Measurements from ENCODE around the gene GIPC3.

DNA sequence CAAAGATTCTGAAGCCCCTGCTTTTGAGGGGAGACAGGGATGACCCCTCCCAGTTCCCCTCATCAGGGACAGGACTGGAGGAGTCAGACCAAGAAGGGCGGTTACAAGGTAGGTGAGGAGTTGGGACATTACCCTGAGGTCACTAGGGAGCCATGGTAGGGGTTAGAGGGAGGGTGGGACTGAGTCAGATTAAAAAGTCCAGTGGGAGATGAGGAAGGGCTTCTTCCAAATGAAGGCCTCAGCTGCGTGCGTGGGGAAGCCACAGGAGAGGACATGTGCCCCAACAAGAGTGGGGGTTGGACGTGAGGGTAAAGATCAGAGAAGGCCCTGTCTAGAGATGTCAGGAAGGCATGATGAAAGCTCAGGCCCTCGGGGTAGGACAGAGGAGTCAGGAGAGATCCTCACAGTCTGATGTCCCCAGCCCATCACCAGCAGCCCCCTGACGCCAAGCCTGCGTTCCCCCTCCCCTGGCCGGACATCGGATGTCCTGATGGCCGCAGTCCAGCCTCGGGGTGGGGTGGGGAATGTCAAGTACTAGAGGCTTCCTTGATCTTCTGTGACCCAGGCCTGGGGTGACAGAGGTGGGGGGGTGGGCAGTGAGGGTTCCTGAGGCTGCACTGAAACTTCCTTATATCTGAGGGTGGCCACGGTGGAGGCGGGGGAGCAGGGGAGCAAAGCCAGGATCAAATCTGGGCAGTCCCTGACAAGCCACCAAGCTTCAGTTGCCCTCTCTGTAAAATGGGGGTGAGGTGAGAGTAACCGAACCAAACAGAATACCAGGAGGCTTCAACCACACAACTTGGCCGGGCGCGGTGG, 21.4 kb upstream of the GIPC3 start:
- TF ChIP-seq, protein P1, sequence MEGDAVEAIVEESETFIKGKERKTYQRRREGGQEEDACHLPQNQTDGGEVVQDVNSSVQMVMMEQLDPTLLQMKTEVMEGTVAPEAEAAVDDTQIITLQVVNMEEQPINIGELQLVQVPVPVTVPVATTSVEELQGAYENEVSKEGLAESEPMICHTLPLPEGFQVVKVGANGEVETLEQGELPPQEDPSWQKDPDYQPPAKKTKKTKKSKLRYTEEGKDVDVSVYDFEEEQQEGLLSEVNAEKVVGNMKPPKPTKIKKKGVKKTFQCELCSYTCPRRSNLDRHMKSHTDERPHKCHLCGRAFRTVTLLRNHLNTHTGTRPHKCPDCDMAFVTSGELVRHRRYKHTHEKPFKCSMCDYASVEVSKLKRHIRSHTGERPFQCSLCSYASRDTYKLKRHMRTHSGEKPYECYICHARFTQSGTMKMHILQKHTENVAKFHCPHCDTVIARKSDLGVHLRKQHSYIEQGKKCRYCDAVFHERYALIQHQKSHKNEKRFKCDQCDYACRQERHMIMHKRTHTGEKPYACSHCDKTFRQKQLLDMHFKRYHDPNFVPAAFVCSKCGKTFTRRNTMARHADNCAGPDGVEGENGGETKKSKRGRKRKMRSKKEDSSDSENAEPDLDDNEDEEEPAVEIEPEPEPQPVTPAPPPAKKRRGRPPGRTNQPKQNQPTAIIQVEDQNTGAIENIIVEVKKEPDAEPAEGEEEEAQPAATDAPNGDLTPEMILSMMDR (IDR thresholded peaks at IDR 0.05) = no peak
- no peak for TF ChIP-seq POLR2AphosphoS5 (IDR thresholded peaks at IDR 0.05)
